ENCODE results near the gene PLCL1.
A peak's percentile ranks its signal among the peaks of the same experiment; 100 is the strongest.

PLCL1 gene

GRCh38 chr2:197954328-197954727 is 149.9 kb downstream of the PLCL1 start:
- no peak for DNase-seq (ENCODE audit: low spot score)

- DNase-seq (ENCODE audit: low spot score): no peak
These were observed 154.3 kb downstream of the PLCL1 start for GRCh38 chr2:197958592-197959150.

- DNase-seq (ENCODE audit: low spot score): no peak
These were observed 155.0 kb downstream of the PLCL1 start for GRCh38 chr2:197959383-197959782.

- DNase-seq (ENCODE audit: low spot score): no peak
These were observed 156.4 kb downstream of the PLCL1 start for GRCh38 chr2:197960786-197961185.

GRCh38 chr2:197964720-197965119 is 160.3 kb downstream of the PLCL1 start:
- no peak for DNase-seq (ENCODE audit: low spot score)

GRCh38 chr2:197965756-197966155 is 161.4 kb downstream of the PLCL1 start:
- no peak for DNase-seq (ENCODE audit: low spot score)

- no peak for DNase-seq (ENCODE audit: low spot score)
These were observed 165.0 kb downstream of the PLCL1 start for GRCh38 chr2:197969391-197969893.

- no peak for DNase-seq (ENCODE audit: low spot score)
These were observed 167.7 kb downstream of the PLCL1 start for GRCh38 chr2:197972061-197972460.

GRCh38 chr2:197972587-197972986 is 168.2 kb downstream of the PLCL1 start:
- DNase-seq (ENCODE audit: low spot score): no peak

GRCh38 chr2:197973772-197974171 is 169.4 kb downstream of the PLCL1 start:
- no peak for DNase-seq (ENCODE audit: low spot score)

- DNase-seq (ENCODE audit: low spot score): no peak
These were observed 171.6 kb downstream of the PLCL1 start for GRCh38 chr2:197975931-197976519.

- DNase-seq (ENCODE audit: low spot score): no peak
These were observed 174.6 kb downstream of the PLCL1 start for GRCh38 chr2:197978971-197979370.

GRCh38 chr2:197982565-197982964 is 178.2 kb downstream of the PLCL1 start:
- no peak for DNase-seq (ENCODE audit: low spot score)

GRCh38 chr2:197985029-197985638 is 180.7 kb downstream of the PLCL1 start:
- DNase-seq (ENCODE audit: low spot score): no peak

- DNase-seq (ENCODE audit: low spot score): no peak
These were observed 182.6 kb downstream of the PLCL1 start for GRCh38 chr2:197986977-197987376.

- DNase-seq (ENCODE audit: low spot score): no peak
These were observed 186.0 kb downstream of the PLCL1 start for GRCh38 chr2:197990356-197990755.

- peak; percentile 8 for DNase-seq (ENCODE audit: low spot score)
These were observed 188.2 kb downstream of the PLCL1 start for GRCh38 chr2:197992482-197993133.

- DNase-seq (ENCODE audit: low spot score): no peak
These were observed 189.0 kb downstream of the PLCL1 start for GRCh38 chr2:197993363-197993762.

- DNase-seq (ENCODE audit: low spot score): no peak
These were observed 189.4 kb downstream of the PLCL1 start for GRCh38 chr2:197993830-197994229.

GRCh38 chr2:197994751-197995150 is 190.4 kb downstream of the PLCL1 start:
- DNase-seq (ENCODE audit: low spot score): no peak

GRCh38 chr2:197996583-197996982 is 192.2 kb downstream of the PLCL1 start:
- DNase-seq (ENCODE audit: low spot score): no peak

GRCh38 chr2:197997083-197997541 is 192.7 kb downstream of the PLCL1 start:
- no peak for DNase-seq (ENCODE audit: low spot score)

- no peak for DNase-seq (ENCODE audit: low spot score)
These were observed 194.3 kb downstream of the PLCL1 start for GRCh38 chr2:197998702-197999101.

Data from NAMALWA (cell line).